Measurements from ENCODE around the gene KRTAP5-4. TPM values are rescaled to one million over a fixed set of nuclear protein-coding genes. Genes with fewer than 3 reads are reported as not detected.
"Not testable (repeated sequence)": the region's sequence is repeated elsewhere in the genome, so short reads cannot be mapped to it uniquely, and the experiment has no call there.

KRTAP5-4 gene
- total and polyA plus RNA-seq, 2 donors (not counting 3 experiments of a cell fraction or from before 2014, with no cell fraction given) = not detected

GRCh38 chr11:1603629-1604028, 18.3 kb downstream of the KRTAP5-4 start:
- no peak for FAIRE-seq
- Histone ChIP-seq H3K4me1 (ENCODE audit: control insufficient read depth, extremely low read depth, insufficient read depth, low read length) (no peaks in the 10 kb centered on the region), H3K9me1 (replicated peaks; ENCODE audit: control insufficient read depth, extremely low read depth, insufficient read depth, low read length) (no peaks in the 10 kb centered on the region), H4K20me1 (replicated peaks; ENCODE audit: control insufficient read depth, extremely low read depth, insufficient read depth, low read length) (no peaks in the 10 kb centered on the region), H3K27me3 (ENCODE audit: control insufficient read depth in 2 of 2, insufficient read depth in 2 of 2, low read length in 2 of 2) (peaks cover 0 to 2% of the 10 kb centered on the region in 2 experiments), H3K27ac (ENCODE audit: insufficient read depth, low read depth, low read length) (no peak overlapping the region), H3K79me2 (ENCODE audit: control insufficient read depth, insufficient read depth, low read length) (no peaks in the 10 kb centered on the region), H3K9me3 (replicated peaks; ENCODE audit: control insufficient read depth, insufficient read depth, low read length) (no peaks in the 10 kb centered on the region), H3K4me3 (replicated peaks in 1 of 3; ENCODE audit: insufficient read depth in 1 of 3, low read depth in 1 of 3, low read length in 3 of 3) (no peak overlapping the region), H2AFZ (ENCODE audit: low read depth, low read length) (no peak overlapping the region), H3K36me3 (ENCODE audit: control insufficient read depth in 2 of 2, extremely low read depth in 1 of 2, insufficient read depth in 2 of 2, low read length in 2 of 2) (no peaks in the 10 kb centered on the region), H3K9ac (replicated peaks; ENCODE audit: extremely low read depth, insufficient read depth, low read length) (no peak overlapping the region), H3K4me2 (ENCODE audit: insufficient read depth, low read length) (no peak overlapping the region)
- TF ChIP-seq FOS (IDR thresholded peaks at IDR 0.05; ENCODE audit: borderline replicate concordance, insufficient read depth, low read length) (no peak), MAX (IDR thresholded peaks at IDR 0.05; ENCODE audit: insufficient read depth, insufficient read length) (no peak), CTCF (IDR thresholded peaks at IDR 0.05; ENCODE audit: extremely low read depth in 1 of 2, insufficient read depth in 1 of 2, low read depth in 1 of 2, low read length in 2 of 2) (no peak), EZH2 (IDR thresholded peaks at IDR 0.05; ENCODE audit: borderline replicate concordance, low read depth, low read length, severe bottlenecking) (no peak), POLR2AphosphoS5 (IDR thresholded peaks at IDR 0.05; ENCODE audit: insufficient read depth, low read depth, low read length) (no peak), JUN (IDR thresholded peaks at IDR 0.05; ENCODE audit: borderline replicate concordance, insufficient read depth, insufficient read length, low read depth) (no peak), MYC (IDR thresholded peaks at IDR 0.05; ENCODE audit: low read depth, low read length) (no peak)
- intact Hi-C loops (cut with micrococcal nuclease) (no loop called here), dilution Hi-C loops (cut with MboI; ENCODE audit: extremely low pct_ligation_motif_present, low sequenced_read_pairs) (no loop called here)
- POLR2A ChIA-PET = no interaction called here
- CTCF ChIA-PET = no interaction called here
- no peak for DNase-seq (ENCODE audit: low read depth, low spot score)
- no TSS peak for BruUV-seq (replicated peaks)

GRCh38 chr11:1601663-1602062, 20.3 kb downstream of the KRTAP5-4 start:
- H3K9ac ChIP-seq (replicated peaks; ENCODE audit: extremely low read depth, insufficient read depth, low read length); FAIRE-seq; dilution Hi-C loops (cut with MboI; ENCODE audit: extremely low pct_ligation_motif_present, low sequenced_read_pairs); H3K9me3 ChIP-seq (replicated peaks; ENCODE audit: control insufficient read depth, insufficient read depth, low read length); H3K27ac ChIP-seq (ENCODE audit: insufficient read depth, low read depth, low read length); H3K9me1 ChIP-seq (replicated peaks; ENCODE audit: control insufficient read depth, extremely low read depth, insufficient read depth, low read length); H3K4me3 ChIP-seq (replicated peaks in 1 of 3; ENCODE audit: insufficient read depth in 1 of 3, low read depth in 1 of 3, low read length in 3 of 3); H3K27me3 ChIP-seq (ENCODE audit: control insufficient read depth in 2 of 2, insufficient read depth in 2 of 2, low read length in 2 of 2); H3K79me2 ChIP-seq (ENCODE audit: control insufficient read depth, insufficient read depth, low read length); DNase-seq (ENCODE audit: low read depth, low spot score); CTCF ChIA-PET; BruUV-seq (replicated peaks); H3K36me3 ChIP-seq (ENCODE audit: control insufficient read depth in 2 of 2, extremely low read depth in 1 of 2, insufficient read depth in 2 of 2, low read length in 2 of 2); H2AFZ ChIP-seq (ENCODE audit: low read depth, low read length); intact Hi-C loops (cut with micrococcal nuclease); H3K4me2 ChIP-seq (ENCODE audit: insufficient read depth, low read length); H3K4me1 ChIP-seq (ENCODE audit: control insufficient read depth, extremely low read depth, insufficient read depth, low read length); POLR2A ChIA-PET; H4K20me1 ChIP-seq (replicated peaks; ENCODE audit: control insufficient read depth, extremely low read depth, insufficient read depth, low read length): not testable (repeated sequence)

All from endothelial cell of umbilical vein (primary cell).